Glutamatergic neuron (in vitro differentiated cells): ENCODE results near the gene ZNF431. TPM values are rescaled to one million over a fixed set of nuclear protein-coding genes. Genes with fewer than 3 reads are reported as not detected.

ENCODE experiments used
- DNase-seq: peaks from one replicate; pipeline ENCODE4 v3.0.0; 2022
- H3K27ac Mint-ChIP-seq: one replicate; pipeline ENCODE4 v1.8.0; 2020; ENCODE audit warnings: mild to moderate bottlenecking, mixed read lengths, inconsistent platforms; ENCODE audit not compliant: unreplicated experiment
- H3K27me3 Mint-ChIP-seq: one replicate; pipeline ENCODE4 v1.8.0; 2020; ENCODE audit warnings: mild to moderate bottlenecking, moderate library complexity, mixed read lengths, inconsistent platforms; ENCODE audit not compliant: unreplicated experiment
- H3K36me3 Mint-ChIP-seq: one replicate; pipeline ENCODE4 v1.8.0; 2020; ENCODE audit warnings: mild to moderate bottlenecking, mixed read lengths, inconsistent platforms; ENCODE audit not compliant: unreplicated experiment
- H3K4me1 Mint-ChIP-seq: one replicate; pipeline ENCODE4 v1.8.0; 2020; ENCODE audit warnings: mild to moderate bottlenecking, low read depth, mixed read lengths, inconsistent platforms; ENCODE audit not compliant: unreplicated experiment
- H3K4me3 Mint-ChIP-seq: one replicate; pipeline ENCODE4 v1.8.0; 2020; ENCODE audit warnings: mild to moderate bottlenecking, mixed read lengths, inconsistent platforms; ENCODE audit not compliant: unreplicated experiment
- H3K9me3 Mint-ChIP-seq: one replicate; pipeline ENCODE4 v1.8.0; 2020; ENCODE audit warnings: mild to moderate bottlenecking, moderate library complexity, mixed read lengths, inconsistent platforms; ENCODE audit not compliant: unreplicated experiment
- CTCF ChIP-seq: fragments of 200-600 bp; sonication (generic); IDR thresholded peaks from one replicate; pipeline ENCODE4 v1.5.0; 2021; ENCODE audit not compliant: partially characterized antibody, unreplicated experiment
- total RNA-seq: library from RNA; stranded (reverse); fragmentation: NEBNext Ultra II Directional; extraction: Animal tissue kit (Norgen Biotek cat#: 25700); gene quantifications from one replicate; pipeline ENCODE4 v1.2.1, GENCODE V29; 2021; ENCODE audit not compliant: unreplicated experiment

Gene ZNF431
- total RNA-seq, 1 donor from 2014 or later, result 32.7 TPM

GRCh38 chr19:21101521-21102242 lies 40.2 kb upstream of the ZNF431 start:
- Mint-ChIP-seq H3K36me3 (no peaks in the 10 kb centered on the region), H3K27me3 (no peaks in the 10 kb centered on the region), H3K4me1 (no peaks in the 10 kb centered on the region), H3K9me3 (no peaks in the 10 kb centered on the region), H3K27ac (no peak overlapping the region), H3K4me3 (no peak overlapping the region)
- DNase-seq, result no peak
- no peak for TF ChIP-seq CTCF

GRCh38 chr19:21109116-21109515 lies 32.7 kb upstream of the ZNF431 start:
- DNase-seq, result no peak
- TF ChIP-seq CTCF, result no peak
- Mint-ChIP-seq H3K4me3 (no peak overlapping the region), H3K4me1 (no peaks in the 10 kb centered on the region), H3K9me3 (no peaks in the 10 kb centered on the region), H3K36me3 (peaks cover 10% of the 10 kb centered on the region), H3K27me3 (no peaks in the 10 kb centered on the region), H3K27ac (no peak overlapping the region)

- Mint-ChIP-seq H3K27me3 (no peaks in the 10 kb centered on the region), H3K27ac (no peak overlapping the region), H3K9me3 (peaks cover 2% of the 10 kb centered on the region), H3K36me3 (peaks cover 19% of the 10 kb centered on the region), H3K4me1 (no peaks in the 10 kb centered on the region), H3K4me3 (no peak overlapping the region)
- TF ChIP-seq CTCF, result no peak
- no peak for DNase-seq
Observed at GRCh38 chr19:21110183-21110582, 31.7 kb upstream of the ZNF431 start.

- no peak for DNase-seq
- H3K27me3 Mint-ChIP-seq, result no peaks in the 10 kb centered on the region
- H3K4me3 Mint-ChIP-seq, result no peak overlapping the region
- no peak overlapping the region for H3K27ac Mint-ChIP-seq
- H3K4me1 Mint-ChIP-seq, result no peaks in the 10 kb centered on the region
- TF ChIP-seq CTCF, result no peak
- H3K36me3 Mint-ChIP-seq, result peaks cover 21% of the 10 kb centered on the region
- H3K9me3 Mint-ChIP-seq, result peaks cover 2% of the 10 kb centered on the region
Observed at GRCh38 chr19:21115430-21115829, 26.4 kb upstream of the ZNF431 start.

GRCh38 chr19:21117041-21117907 lies 24.6 kb upstream of the ZNF431 start:
- H3K9me3 Mint-ChIP-seq, result peaks cover 2% of the 10 kb centered on the region
- H3K36me3 Mint-ChIP-seq, result peaks cover 21% of the 10 kb centered on the region
- H3K27ac Mint-ChIP-seq, result no peak overlapping the region
- H3K27me3 Mint-ChIP-seq, result no peaks in the 10 kb centered on the region
- no peak for TF ChIP-seq CTCF
- no peak overlapping the region for H3K4me3 Mint-ChIP-seq
- no peaks in the 10 kb centered on the region for H3K4me1 Mint-ChIP-seq
- DNase-seq, result no peak
